HEK293T (cell line): ENCODE measurements around the gene SLC7A7.

ENCODE experiments used
- CTCF ChIA-PET: fragments of 350-600 bp; formaldehyde crosslinking; extraction: SDS; loops from one replicate; lab custom pipeline; 2021; ENCODE audit warnings: antibody characterized with exemption, inconsistent platforms; lab: Yijun Ruan, JAX
- POLR2A ChIA-PET: fragments of 350-600 bp; formaldehyde crosslinking; extraction: SDS; loops from one replicate; lab custom pipeline; 2020; ENCODE audit warnings: antibody characterized with exemption, inconsistent platforms; lab: Yijun Ruan, JAX
- DNase-seq: peaks from one replicate; pipeline ENCODE4 v3.0.0; 2012; ENCODE audit warnings: mixed read lengths; ENCODE audit errors: extremely low spot score
- ARNT ChIP-seq: fragments of 450-650 bp; IDR thresholded peaks from 2 replicates; pipeline ENCODE4 v1.6.1; 2017; ENCODE audit warnings: mild to moderate bottlenecking
- BHLHE40 ChIP-seq: fragments of 450-650 bp; IDR thresholded peaks from 2 replicates; pipeline ENCODE4 v1.6.1; 2016; ENCODE audit warnings: mild to moderate bottlenecking, moderate library complexity, borderline replicate concordance
- CTBP1 ChIP-seq: fragments of 450-650 bp; IDR thresholded peaks from 2 replicates; pipeline ENCODE4 v1.6.1; 2016; ENCODE audit warnings: borderline replicate concordance
- ELF4 ChIP-seq: fragments of 450-650 bp; IDR thresholded peaks from 2 replicates; pipeline ENCODE4 v1.6.1; 2017; ENCODE audit warnings: antibody characterized with exemption
- FOXA1 ChIP-seq: fragments of 450-650 bp; IDR thresholded peaks from 2 replicates; pipeline ENCODE4 v1.6.1; 2016; ENCODE audit warnings: mild to moderate bottlenecking
- FOXK2 ChIP-seq: fragments of 450-650 bp; IDR thresholded peaks from 2 replicates; pipeline ENCODE4 v1.6.1; 2016; ENCODE audit warnings: mild to moderate bottlenecking
- FOXM1 ChIP-seq: fragments of 450-650 bp; IDR thresholded peaks from 2 replicates; pipeline ENCODE4 v1.6.1; 2017; ENCODE audit warnings: mild to moderate bottlenecking, borderline replicate concordance
- HDGF ChIP-seq: fragments of 450-650 bp; IDR thresholded peaks from 2 replicates; pipeline ENCODE4 v1.6.1; 2017; ENCODE audit warnings: antibody characterized with exemption, borderline replicate concordance
- L3MBTL2 ChIP-seq: fragments of 450-650 bp; conservative IDR thresholded peaks from 2 replicates; pipeline ENCODE4 v1.6.1; 2016; ENCODE audit warnings: mild to moderate bottlenecking
- LEF1 ChIP-seq: fragments of 450-650 bp; IDR thresholded peaks from 2 replicates; pipeline ENCODE4 v1.6.1; 2017; ENCODE audit warnings: mild to moderate bottlenecking, borderline replicate concordance
- NFRKB ChIP-seq: fragments of 450-650 bp; IDR thresholded peaks from 2 replicates; pipeline ENCODE4 v1.6.1; 2016; ENCODE audit warnings: mild to moderate bottlenecking, moderate library complexity
- PKNOX1 ChIP-seq: fragments of 450-650 bp; IDR thresholded peaks from 2 replicates; pipeline ENCODE4 v1.6.1; 2016
- SP1 ChIP-seq: fragments of 450-650 bp; IDR thresholded peaks from 2 replicates; pipeline ENCODE4 v1.6.1; 2017
- SUZ12 ChIP-seq: fragments of 450-650 bp; IDR thresholded peaks from 2 replicates; pipeline ENCODE4 v1.6.1; 2016; ENCODE audit warnings: mild to moderate bottlenecking
- TARDBP ChIP-seq: fragments of 450-650 bp; IDR thresholded peaks from 2 replicates; pipeline ENCODE4 v1.6.1; 2016
- ZNF384 ChIP-seq: fragments of 450-650 bp; IDR thresholded peaks from 2 replicates; pipeline ENCODE4 v1.6.1; 2016

SLC7A7 gene

GRCh38 chr14:22723815-22724214 is 91.4 kb downstream of the SLC7A7 start:
- TF ChIP-seq SUZ12 (no peak), PKNOX1 (no peak), CTBP1 (no peak), ARNT (no peak), FOXK2 (no peak), FOXM1 (no peak), L3MBTL2 (no peak), ZNF384 (no peak), NFRKB (no peak), BHLHE40 (no peak), FOXA1 (no peak), HDGF (no peak), TARDBP (no peak), LEF1 (no peak), ELF4 (no peak), SP1 (no peak)
- CTCF ChIA-PET: no interaction called here
- DNase-seq: no peak
- POLR2A ChIA-PET: interaction anchor here (0.9 kb wide), 1 partner anchor 43 kb away, joined by 4 read pairs; the partner anchor contains the start of gene OXA1L
